ENCODE data around the gene TNFRSF1B.

The TNFRSF1B gene

DNA sequence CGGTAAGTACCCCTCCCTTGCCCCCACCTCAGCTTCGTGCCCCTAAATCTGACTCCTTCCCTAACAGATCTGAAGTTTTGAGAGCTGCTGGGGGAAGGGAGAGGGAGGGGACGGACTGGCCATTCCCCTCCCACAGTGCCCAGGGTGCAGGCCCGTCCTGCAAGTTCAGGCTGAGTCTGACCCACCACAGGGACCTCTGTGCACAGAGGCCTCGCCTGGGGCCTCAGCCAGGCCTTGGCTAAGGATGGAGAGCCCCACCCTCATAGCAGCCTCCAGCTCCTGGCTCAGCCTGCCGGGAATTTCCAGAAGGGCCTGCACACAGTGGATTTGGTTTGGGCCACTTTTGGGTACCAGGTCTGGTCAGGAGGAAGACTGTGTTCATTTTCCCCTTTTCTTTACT is 31.2 kb upstream of the TNFRSF1B start:
- Histone ChIP-seq H2AFZ (ENCODE audit: insufficient read depth, low read length, poor library complexity) (no peak overlapping the region), H3K79me1 (ENCODE audit: low read length) (peaks cover 3% of the 10 kb centered on the region), H3K14ac (ENCODE audit: low read length) (no peak overlapping the region), H3K4me1 (ENCODE audit: control insufficient read depth in 1 of 2, insufficient read depth in 2 of 2, low read length in 2 of 2) (peaks cover 0 to 2% of the 10 kb centered on the region in 2 experiments), H2BK12ac (ENCODE audit: low read length) (no peak overlapping the region), H3K4ac (ENCODE audit: low read depth, low read length) (no peak overlapping the region), H4K8ac (ENCODE audit: low read depth, low read length) (no peak overlapping the region), H3K18ac (ENCODE audit: low read length) (no peak overlapping the region), H3K27ac (ENCODE audit: low read depth, low read length) (no peak overlapping the region), H2BK5ac (ENCODE audit: low read depth, low read length, poor library complexity) (no peak overlapping the region), H3K4me3 (ENCODE audit: low read depth, low read length) (no peak overlapping the region), H2BK120ac (ENCODE audit: insufficient read depth, low read length, poor library complexity) (no peak overlapping the region), H3K23ac (ENCODE audit: low read length) (no peak overlapping the region), H4K91ac (ENCODE audit: low read depth, low read length) (no peak overlapping the region), H3K79me2 (ENCODE audit: control insufficient read depth, insufficient read depth, low read length, poor library complexity) (no peaks in the 10 kb centered on the region), H3K36me3 (ENCODE audit: control insufficient read depth in 1 of 2, insufficient read depth in 2 of 2, low read length in 2 of 2) (no peaks in the 10 kb centered on the region), H3K4me2 (ENCODE audit: low read length) (no peak overlapping the region), H3K27me3 (ENCODE audit: insufficient read depth, low read length) (no peaks in the 10 kb centered on the region), H2AK5ac (ENCODE audit: low read length) (no peak overlapping the region), H3K9me3 (ENCODE audit: insufficient read depth, low read depth, low read length) (peaks cover 3% of the 10 kb centered on the region), H3K9ac (ENCODE audit: low read length) (no peak overlapping the region), H4K12ac (ENCODE audit: low read depth, low read length) (no peak overlapping the region)
- WGBS (ENCODE audit: extremely low coverage, insufficient coverage, insufficient read length), result no CpG with 5 or more reads among the region's 6 CpGs
- no peak for DNase-seq

DNA sequence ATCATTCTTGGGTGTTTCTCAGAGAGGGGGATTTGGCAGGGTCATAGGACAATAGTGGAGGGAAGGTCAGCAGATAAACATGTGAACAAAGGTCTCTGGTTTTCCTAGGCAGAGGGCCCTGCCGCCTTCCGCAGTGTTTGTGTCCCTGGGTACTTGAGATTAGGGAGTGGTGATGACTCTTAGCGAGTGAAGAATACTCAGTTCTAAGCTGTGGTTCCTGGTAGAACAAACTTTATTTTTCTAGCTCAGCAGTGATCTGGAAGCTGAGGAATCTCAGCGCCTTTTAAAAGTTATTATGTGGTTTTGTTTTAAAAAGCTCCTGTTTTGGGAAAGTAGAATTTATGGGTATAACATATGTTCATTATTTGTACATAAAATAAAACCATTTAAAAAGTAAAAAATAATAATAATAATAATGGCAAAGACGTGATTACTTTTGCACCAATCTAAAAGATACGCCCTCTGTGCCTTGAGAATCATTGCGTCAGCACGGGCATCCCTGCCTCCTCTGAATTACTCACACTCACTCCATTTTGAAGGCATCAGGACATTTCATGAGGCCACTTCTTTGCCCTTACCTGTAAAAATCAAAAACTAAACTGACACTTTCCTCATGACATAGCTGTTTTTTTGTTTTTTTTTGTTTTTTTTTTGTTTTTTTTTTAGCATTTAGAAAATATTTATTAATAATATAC is 29.7 kb upstream of the TNFRSF1B start:
- H4K12ac ChIP-seq (ENCODE audit: low read depth, low read length), result no peak overlapping the region
- H4K91ac ChIP-seq (ENCODE audit: low read depth, low read length), result no peak overlapping the region
- H3K4me3 ChIP-seq (ENCODE audit: low read depth, low read length), result no peak overlapping the region
- H3K36me3 ChIP-seq (ENCODE audit: control insufficient read depth in 1 of 2, insufficient read depth in 2 of 2, low read length in 2 of 2), result no peaks in the 10 kb centered on the region
- no peak overlapping the region for H3K4me2 ChIP-seq (ENCODE audit: low read length)
- no peak for DNase-seq
- no peak overlapping the region for H3K4ac ChIP-seq (ENCODE audit: low read depth, low read length)
- no CpG with 5 or more reads among the region's 8 CpGs for WGBS (ENCODE audit: extremely low coverage, insufficient coverage, insufficient read length)
- no peak overlapping the region for H2BK5ac ChIP-seq (ENCODE audit: low read depth, low read length, poor library complexity)
- H3K9me3 ChIP-seq (ENCODE audit: insufficient read depth, low read depth, low read length), result peaks cover 3% of the 10 kb centered on the region
- no peak overlapping the region for H2AFZ ChIP-seq (ENCODE audit: insufficient read depth, low read length, poor library complexity)
- H3K9ac ChIP-seq (ENCODE audit: low read length), result no peak overlapping the region
- H2BK12ac ChIP-seq (ENCODE audit: low read length), result no peak overlapping the region
- H3K4me1 ChIP-seq (ENCODE audit: control insufficient read depth in 1 of 2, insufficient read depth in 2 of 2, low read length in 2 of 2), result peaks cover 4 to 10% of the 10 kb centered on the region in 2 experiments
- no peaks in the 10 kb centered on the region for H3K79me2 ChIP-seq (ENCODE audit: control insufficient read depth, insufficient read depth, low read length, poor library complexity)
- no peak overlapping the region for H3K18ac ChIP-seq (ENCODE audit: low read length)
- no peak overlapping the region for H3K14ac ChIP-seq (ENCODE audit: low read length)
- H2BK120ac ChIP-seq (ENCODE audit: insufficient read depth, low read length, poor library complexity), result no peak overlapping the region
- H3K27me3 ChIP-seq (ENCODE audit: insufficient read depth, low read length), result no peaks in the 10 kb centered on the region
- no peak overlapping the region for H4K8ac ChIP-seq (ENCODE audit: low read depth, low read length)
- H3K79me1 ChIP-seq (ENCODE audit: low read length), result peaks cover 11% of the 10 kb centered on the region
- no peak overlapping the region for H2AK5ac ChIP-seq (ENCODE audit: low read length)
- no peak overlapping the region for H3K23ac ChIP-seq (ENCODE audit: low read length)
- H3K27ac ChIP-seq (ENCODE audit: low read depth, low read length), result no peak overlapping the region

DNA sequence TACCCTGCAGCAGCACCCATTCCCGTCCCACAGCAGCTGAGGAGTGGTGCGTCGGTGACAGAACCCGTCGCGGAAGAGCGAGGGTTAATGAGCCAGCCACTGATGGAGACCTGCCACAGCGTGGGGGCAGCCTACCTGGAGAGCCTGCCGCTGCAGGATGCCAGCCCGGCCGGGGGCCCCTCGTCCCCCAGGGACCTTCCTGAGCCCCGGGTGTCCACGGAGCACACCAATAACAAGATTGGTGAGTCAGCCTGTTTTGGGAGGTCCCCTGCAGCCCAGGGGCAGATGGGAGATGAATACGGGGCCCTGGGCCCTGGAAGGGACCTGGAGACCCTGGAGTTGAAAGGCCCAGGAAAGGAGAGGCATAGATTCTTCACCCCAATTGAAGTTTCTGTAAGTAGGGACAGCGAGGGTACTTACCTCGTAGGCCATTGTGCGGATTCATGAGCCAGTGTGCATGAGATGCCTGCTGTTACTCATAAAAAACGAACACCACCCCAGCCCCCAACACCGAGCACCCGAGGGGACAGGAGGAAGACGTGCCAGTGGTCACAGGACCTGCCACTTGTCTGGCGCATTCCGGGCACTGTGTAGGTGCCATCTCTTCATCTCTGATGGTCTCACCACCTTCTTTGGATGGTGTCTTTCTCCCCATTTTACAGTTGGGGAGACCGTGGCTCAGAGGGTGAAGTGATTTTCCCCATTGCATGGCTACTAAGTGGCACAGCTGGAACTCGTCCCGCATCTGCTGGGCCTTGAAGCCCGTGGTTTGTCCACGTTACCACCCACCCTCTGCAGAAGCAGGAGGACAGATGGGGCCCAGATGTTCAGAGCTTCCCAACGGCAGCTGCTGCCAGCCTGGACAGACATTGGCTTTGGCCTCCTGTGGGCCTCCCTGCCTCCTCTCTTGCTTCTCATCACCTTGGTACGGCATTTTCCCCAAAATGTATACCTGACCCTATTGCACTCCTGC is 28.3 kb upstream of the TNFRSF1B start:
- no peak overlapping the region for H3K9ac ChIP-seq (ENCODE audit: low read length)
- no peak overlapping the region for H2AFZ ChIP-seq (ENCODE audit: insufficient read depth, low read length, poor library complexity)
- H4K8ac ChIP-seq (ENCODE audit: low read depth, low read length), result no peak overlapping the region
- no peak overlapping the region for H2BK12ac ChIP-seq (ENCODE audit: low read length)
- peak overlapping the region; percentile 48 for H4K91ac ChIP-seq (ENCODE audit: low read depth, low read length)
- H3K23ac ChIP-seq (ENCODE audit: low read length), result no peak overlapping the region
- DNase-seq, result no peak
- H3K4me2 ChIP-seq (ENCODE audit: low read length), result no peak overlapping the region
- no CpG with 5 or more reads among the region's 31 CpGs for WGBS (ENCODE audit: extremely low coverage, insufficient coverage, insufficient read length)
- H4K12ac ChIP-seq (ENCODE audit: low read depth, low read length), result no peak overlapping the region
- no peaks in the 10 kb centered on the region for H3K79me2 ChIP-seq (ENCODE audit: control insufficient read depth, insufficient read depth, low read length, poor library complexity)
- no peaks in the 10 kb centered on the region for H3K27me3 ChIP-seq (ENCODE audit: insufficient read depth, low read length)
- peak overlapping the region; percentile 4 for H2AK5ac ChIP-seq (ENCODE audit: low read length)
- peaks cover 3% of the 10 kb centered on the region for H3K9me3 ChIP-seq (ENCODE audit: insufficient read depth, low read depth, low read length)
- H3K4ac ChIP-seq (ENCODE audit: low read depth, low read length), result no peak overlapping the region
- peaks cover 13 to 22% of the 10 kb centered on the region in 2 experiments for H3K4me1 ChIP-seq (ENCODE audit: control insufficient read depth in 1 of 2, insufficient read depth in 2 of 2, low read length in 2 of 2)
- no peak overlapping the region for H3K4me3 ChIP-seq (ENCODE audit: low read depth, low read length)
- no peak overlapping the region for H3K18ac ChIP-seq (ENCODE audit: low read length)
- H3K36me3 ChIP-seq (ENCODE audit: control insufficient read depth in 1 of 2, insufficient read depth in 2 of 2, low read length in 2 of 2), result no peaks in the 10 kb centered on the region
- H3K14ac ChIP-seq (ENCODE audit: low read length), result no peak overlapping the region
- peaks cover 21% of the 10 kb centered on the region for H3K79me1 ChIP-seq (ENCODE audit: low read length)
- H2BK120ac ChIP-seq (ENCODE audit: insufficient read depth, low read length, poor library complexity), result no peak overlapping the region
- no peak overlapping the region for H3K27ac ChIP-seq (ENCODE audit: low read depth, low read length)
- H2BK5ac ChIP-seq (ENCODE audit: low read depth, low read length, poor library complexity), result no peak overlapping the region

DNA sequence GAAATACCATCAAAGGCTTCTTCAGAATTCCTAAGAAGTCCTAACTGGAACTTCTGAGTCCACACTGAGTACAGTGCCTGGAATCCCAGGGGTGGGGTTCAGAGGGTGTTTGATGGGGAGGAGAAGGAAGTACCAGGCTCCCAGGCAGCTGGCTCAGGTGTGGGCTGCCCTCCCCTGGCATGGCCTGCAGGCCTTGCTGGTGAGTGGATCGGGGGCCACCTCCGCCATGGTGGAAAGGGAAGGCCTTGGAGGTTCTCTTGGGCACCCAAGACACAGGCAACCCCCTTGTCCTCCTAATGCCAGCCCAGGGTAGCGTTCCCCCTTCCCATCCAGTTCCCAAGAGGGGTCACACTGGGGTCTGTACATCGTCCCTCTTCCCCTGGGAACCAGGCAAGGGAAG is 26.8 kb upstream of the TNFRSF1B start:
- H2BK120ac ChIP-seq (ENCODE audit: insufficient read depth, low read length, poor library complexity), result peak overlapping the region; percentile 52
- H2AFZ ChIP-seq (ENCODE audit: insufficient read depth, low read length, poor library complexity), result no peak overlapping the region
- H3K4me3 ChIP-seq (ENCODE audit: low read depth, low read length), result no peak overlapping the region
- no peaks in the 10 kb centered on the region for H3K27me3 ChIP-seq (ENCODE audit: insufficient read depth, low read length)
- H3K4ac ChIP-seq (ENCODE audit: low read depth, low read length), result no peak overlapping the region
- no peaks in the 10 kb centered on the region for H3K79me2 ChIP-seq (ENCODE audit: control insufficient read depth, insufficient read depth, low read length, poor library complexity)
- peak overlapping the region; percentile 94 for H4K91ac ChIP-seq (ENCODE audit: low read depth, low read length)
- H3K4me1 ChIP-seq (ENCODE audit: control insufficient read depth in 1 of 2, insufficient read depth in 2 of 2, low read length in 2 of 2), result peaks cover 23 to 31% of the 10 kb centered on the region in 2 experiments
- H3K14ac ChIP-seq (ENCODE audit: low read length), result peak overlapping the region; percentile 74
- no CpG with 5 or more reads among the region's 4 CpGs for WGBS (ENCODE audit: extremely low coverage, insufficient coverage, insufficient read length)
- H3K4me2 ChIP-seq (ENCODE audit: low read length), result no peak overlapping the region
- peaks cover 28% of the 10 kb centered on the region for H3K79me1 ChIP-seq (ENCODE audit: low read length)
- no peak overlapping the region for H3K23ac ChIP-seq (ENCODE audit: low read length)
- DNase-seq, result no peak
- no peak overlapping the region for H2BK5ac ChIP-seq (ENCODE audit: low read depth, low read length, poor library complexity)
- H2AK5ac ChIP-seq (ENCODE audit: low read length), result peak overlapping the region; percentile 88
- H3K18ac ChIP-seq (ENCODE audit: low read length), result peak overlapping the region; percentile 7
- no peak overlapping the region for H4K12ac ChIP-seq (ENCODE audit: low read depth, low read length)
- peak overlapping the region; percentile 48 for H2BK12ac ChIP-seq (ENCODE audit: low read length)
- no peak overlapping the region for H3K27ac ChIP-seq (ENCODE audit: low read depth, low read length)
- peaks cover 3% of the 10 kb centered on the region for H3K9me3 ChIP-seq (ENCODE audit: insufficient read depth, low read depth, low read length)
- no peaks in the 10 kb centered on the region for H3K36me3 ChIP-seq (ENCODE audit: control insufficient read depth in 1 of 2, insufficient read depth in 2 of 2, low read length in 2 of 2)
- H3K9ac ChIP-seq (ENCODE audit: low read length), result no peak overlapping the region
- peak overlapping the region; percentile 41 for H4K8ac ChIP-seq (ENCODE audit: low read depth, low read length)
